ENCODE results near the gene IFITM1. TPM values are rescaled to one million over a fixed set of nuclear protein-coding genes. Genes with fewer than 3 reads are reported as not detected.
A peak's percentile ranks its signal among the peaks of the same experiment; 100 is the strongest.

The IFITM1 gene
- total RNA-seq, 3 donors from 2014 or later = 99.3 to 144 (median 120) TPM

DNA sequence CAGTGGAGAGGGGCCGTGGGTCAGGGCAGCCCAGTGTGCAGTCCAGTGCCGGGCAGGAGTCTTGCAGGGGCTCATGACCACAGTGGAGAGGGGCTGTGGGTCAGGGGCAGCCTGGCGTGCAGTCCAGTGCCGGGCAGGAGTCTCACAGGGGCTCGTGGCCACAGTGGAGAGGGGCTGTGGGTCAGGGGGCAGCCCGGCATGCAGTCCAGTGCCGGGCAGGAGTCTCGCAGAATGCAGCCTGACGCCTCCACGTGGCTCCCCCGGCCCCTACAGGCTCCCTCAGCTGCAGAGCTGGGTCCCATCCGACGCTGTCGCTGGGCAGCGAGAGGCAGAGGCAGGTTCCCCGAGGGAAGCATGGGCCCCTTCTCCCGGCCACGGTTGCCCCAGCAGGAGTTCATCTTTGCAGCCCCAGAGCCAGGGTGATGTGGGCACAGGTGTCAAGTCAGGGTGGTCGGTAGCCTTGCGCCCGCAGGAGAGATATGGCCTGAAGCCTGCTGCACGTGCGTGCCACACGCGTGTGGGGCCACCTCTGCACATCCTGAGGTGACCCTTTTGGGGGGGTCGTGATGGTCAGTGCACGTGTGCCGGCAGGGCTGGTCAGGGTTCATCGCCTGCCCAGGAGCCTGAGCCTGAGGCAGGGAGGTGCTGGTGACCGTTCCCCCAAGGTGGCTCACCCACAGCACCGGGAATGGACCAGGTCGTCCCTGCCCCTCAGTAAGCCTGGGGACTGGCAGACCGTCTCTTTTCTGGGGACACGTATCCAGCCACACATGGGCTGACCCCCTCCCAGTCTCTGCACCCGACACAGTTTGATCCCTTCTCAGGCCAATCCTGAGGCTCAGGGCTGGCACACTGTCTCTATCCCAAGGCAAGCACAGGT, 17.4 kb upstream of the IFITM1 start:
- no peaks in the 10 kb centered on the region for H3K36me3 Mint-ChIP-seq (ENCODE audit: insufficient read depth)
- H3K9me3 Mint-ChIP-seq = no peaks in the 10 kb centered on the region
- DNase-seq (peak; percentile 4), ATAC-seq (no peak)
- no peak overlapping the region for H3K4me3 Mint-ChIP-seq
- H3K4me1 Mint-ChIP-seq (ENCODE audit: low read depth) = peaks cover 27% of the 10 kb centered on the region
- H3K27me3 Mint-ChIP-seq (ENCODE audit: low read depth) = peaks cover 8% of the 10 kb centered on the region

- Mint-ChIP-seq H3K27me3 (ENCODE audit: low read depth) (peaks cover 8% of the 10 kb centered on the region), H3K4me3 (no peak overlapping the region), H3K4me1 (ENCODE audit: low read depth) (peaks cover 27% of the 10 kb centered on the region), H3K9me3 (no peaks in the 10 kb centered on the region), H3K36me3 (ENCODE audit: insufficient read depth) (no peaks in the 10 kb centered on the region)
- peak in 1 of 2 donors; percentile 20 for ATAC-seq
- DNase-seq = peak; percentile 4
Measured at GRCh38 chr11:297051-297585, 16.7 kb upstream of the IFITM1 start.

DNA sequence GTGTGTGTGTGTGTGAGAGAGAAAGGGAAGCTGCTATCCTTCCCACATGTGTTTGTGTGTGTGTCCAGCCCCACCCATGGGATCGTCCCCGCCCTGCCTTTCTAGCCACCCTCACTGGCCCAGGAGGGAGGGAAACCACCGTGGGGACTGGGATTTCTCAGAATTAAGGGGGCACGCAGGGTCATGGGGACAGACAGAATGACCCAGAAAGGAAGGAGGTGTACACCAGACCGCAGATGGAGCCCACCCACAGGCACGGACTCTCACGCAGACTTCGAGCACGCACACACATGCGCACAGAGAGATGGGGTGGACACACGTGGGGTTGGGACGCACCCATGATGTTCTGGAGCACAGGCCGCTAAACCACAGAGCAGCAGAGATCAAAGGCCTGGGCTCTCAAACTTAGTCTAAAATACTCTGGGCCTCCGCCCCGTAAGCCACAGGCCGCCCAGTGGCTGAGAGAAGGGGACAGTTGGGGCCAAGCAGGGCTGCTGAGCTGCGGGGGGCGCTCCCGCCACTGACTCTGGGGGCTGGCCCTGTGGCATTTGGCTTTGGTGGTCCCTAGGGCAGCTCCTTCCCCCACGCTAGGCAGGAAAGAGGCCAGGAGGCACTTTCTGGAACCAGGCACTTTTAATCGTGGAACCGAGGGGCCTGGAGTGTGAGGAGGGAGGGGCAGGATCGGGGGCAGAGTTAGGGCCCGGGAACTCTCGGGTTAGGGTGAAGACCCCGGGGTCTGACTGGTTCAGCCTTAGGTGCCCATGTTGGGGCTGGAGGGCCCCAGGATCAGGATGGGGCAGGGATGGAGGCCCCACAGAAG, 16.0 kb upstream of the IFITM1 start:
- Mint-ChIP-seq H3K4me3 (no peak overlapping the region), H3K27me3 (ENCODE audit: low read depth) (peaks cover 8% of the 10 kb centered on the region), H3K4me1 (ENCODE audit: low read depth) (peaks cover 32% of the 10 kb centered on the region), H3K9me3 (no peaks in the 10 kb centered on the region), H3K36me3 (ENCODE audit: insufficient read depth) (no peaks in the 10 kb centered on the region)
- peak; percentile 19 for DNase-seq
- peak; percentile 23 to 38 for ATAC-seq

DNA sequence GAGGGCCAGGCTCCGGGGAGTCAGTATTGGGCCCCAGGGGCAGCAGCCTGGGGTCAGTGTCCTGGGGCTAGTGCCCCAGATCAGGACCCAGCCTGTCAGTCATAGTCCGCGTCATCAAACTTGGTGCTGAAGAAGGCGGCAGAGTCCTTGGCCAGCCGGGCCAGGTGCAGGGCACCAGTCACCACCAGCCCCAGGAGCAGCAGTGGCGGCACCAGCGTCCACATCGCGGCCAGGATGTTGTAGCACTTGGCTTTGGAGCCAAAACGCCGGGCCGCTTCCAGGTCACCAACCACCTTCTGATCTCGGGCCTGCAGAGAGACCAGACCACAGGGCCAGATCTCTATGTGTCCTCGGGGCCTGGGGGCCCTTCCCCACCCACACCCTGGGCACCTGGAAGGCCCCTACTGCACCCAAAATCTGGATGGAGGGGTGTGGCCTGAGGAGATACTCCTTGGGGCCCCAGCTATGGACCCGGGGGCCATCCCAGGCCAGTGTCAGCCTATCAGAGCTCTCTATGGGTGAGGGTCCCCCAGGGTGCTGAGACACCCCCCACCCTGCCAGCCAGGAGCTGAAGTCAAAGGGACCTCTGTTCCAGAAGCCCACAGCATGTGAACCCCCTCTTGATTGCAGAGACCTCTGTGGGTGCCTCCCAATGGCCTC, 15.3 kb upstream of the IFITM1 start:
- Mint-ChIP-seq H3K27me3 (ENCODE audit: low read depth) (peaks cover 8% of the 10 kb centered on the region), H3K4me3 (no peak overlapping the region), H3K36me3 (ENCODE audit: insufficient read depth) (no peaks in the 10 kb centered on the region), H3K4me1 (ENCODE audit: low read depth) (peaks cover 37% of the 10 kb centered on the region), H3K9me3 (no peaks in the 10 kb centered on the region)
- no peak for ATAC-seq
- DNase-seq = peak; percentile 19

DNA sequence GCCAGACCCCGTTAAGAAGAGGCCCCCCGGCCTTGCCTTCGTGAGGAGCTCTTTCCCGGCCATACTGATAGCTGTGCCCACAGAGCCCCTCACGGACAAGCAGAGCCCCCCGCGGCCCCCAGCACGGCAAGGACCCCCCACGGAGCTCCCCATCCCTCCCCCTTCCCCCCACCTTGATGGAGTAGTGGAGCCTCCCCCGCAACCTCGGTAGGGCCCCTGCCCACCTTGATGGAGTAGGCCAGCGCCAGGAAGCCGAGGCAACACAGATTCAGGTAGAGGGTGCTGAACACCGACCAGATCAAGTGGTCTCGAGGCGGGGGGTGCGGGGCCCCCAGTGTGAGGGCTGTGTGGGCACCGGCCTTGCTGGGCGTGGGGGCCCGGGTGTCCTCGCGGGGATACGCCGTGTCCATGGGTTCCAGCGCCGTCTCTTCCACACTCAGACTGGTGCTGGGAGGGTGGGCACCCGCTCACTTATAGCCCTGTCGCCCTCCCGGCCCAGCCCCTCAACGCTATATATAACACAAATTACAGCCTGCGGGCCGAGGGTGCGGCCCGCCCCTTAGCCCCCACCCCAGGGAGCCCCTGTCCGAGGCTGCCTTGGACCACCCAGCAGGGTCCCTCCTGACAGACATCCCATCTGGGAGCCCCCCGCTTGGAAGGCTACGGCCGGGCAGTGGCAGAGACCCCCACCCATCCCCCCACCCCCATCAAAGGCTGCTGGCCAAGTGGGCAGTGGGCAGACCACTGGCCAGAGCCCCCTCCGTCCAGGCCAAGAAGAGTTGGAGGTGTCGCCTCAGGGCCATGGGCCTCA, 14.6 kb upstream of the IFITM1 start, which contains the start of gene IFITM5:
TSS of gene IFITM5 (minus strand) at position 446 of the 811 bp plus-strand sequence. CDS start at position 410, 36 bp downstream.
- peaks cover 39% of the 10 kb centered on the region for H3K4me1 Mint-ChIP-seq (ENCODE audit: low read depth)
- DNase-seq = peak; percentile 11

GRCh38 chr11:299951-300735, 13.7 kb upstream of the IFITM1 start:
- H3K27me3 Mint-ChIP-seq (ENCODE audit: low read depth) = peaks cover 8% of the 10 kb centered on the region
- H3K36me3 Mint-ChIP-seq (ENCODE audit: insufficient read depth) = no peaks in the 10 kb centered on the region
- ATAC-seq = peak in 1 of 2 donors; percentile 24
- no peak for DNase-seq
- H3K4me3 Mint-ChIP-seq = no peak overlapping the region
- peaks cover 42% of the 10 kb centered on the region for H3K4me1 Mint-ChIP-seq (ENCODE audit: low read depth)
- no peaks in the 10 kb centered on the region for H3K9me3 Mint-ChIP-seq

More for the DNA sequence above, 14.6 kb upstream of the IFITM1 start, which contains the start of gene IFITM5:
- H3K36me3 Mint-ChIP-seq (ENCODE audit: insufficient read depth) = no peaks in the 10 kb centered on the region
- H3K27me3 Mint-ChIP-seq (ENCODE audit: low read depth) = peaks cover 8% of the 10 kb centered on the region
- no peaks in the 10 kb centered on the region for H3K9me3 Mint-ChIP-seq
- H3K4me3 Mint-ChIP-seq = no peak within 1 kb of the TSS
- ATAC-seq = no peak

DNA sequence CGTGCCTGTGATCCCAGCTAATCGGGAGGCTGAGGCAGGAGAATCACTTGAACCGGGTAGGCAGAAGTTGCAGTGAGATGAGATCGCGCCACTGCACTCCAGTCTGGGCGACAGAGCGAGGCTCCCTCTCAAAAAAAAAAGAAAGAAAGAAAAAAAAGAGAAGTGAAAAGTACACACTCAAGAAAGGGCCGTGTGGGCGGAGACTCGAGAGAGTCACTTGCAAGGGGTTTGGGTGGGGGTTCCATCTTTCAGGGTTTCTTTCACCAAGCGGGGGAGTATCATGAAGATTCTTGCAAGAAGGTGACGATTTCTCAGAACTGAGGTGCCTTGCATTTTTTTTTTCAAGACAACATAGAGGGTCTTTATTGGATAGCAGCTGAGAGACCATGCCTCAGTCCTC, 10.5 kb upstream of the IFITM1 start:
- Mint-ChIP-seq H3K36me3 (ENCODE audit: insufficient read depth) (no peaks in the 10 kb centered on the region), H3K27me3 (ENCODE audit: low read depth) (peaks cover 8% of the 10 kb centered on the region), H3K4me1 (ENCODE audit: low read depth) (peaks cover 45% of the 10 kb centered on the region), H3K4me3 (no peak overlapping the region), H3K9me3 (no peaks in the 10 kb centered on the region)
- no peak for ATAC-seq
- no peak for DNase-seq

DNA sequence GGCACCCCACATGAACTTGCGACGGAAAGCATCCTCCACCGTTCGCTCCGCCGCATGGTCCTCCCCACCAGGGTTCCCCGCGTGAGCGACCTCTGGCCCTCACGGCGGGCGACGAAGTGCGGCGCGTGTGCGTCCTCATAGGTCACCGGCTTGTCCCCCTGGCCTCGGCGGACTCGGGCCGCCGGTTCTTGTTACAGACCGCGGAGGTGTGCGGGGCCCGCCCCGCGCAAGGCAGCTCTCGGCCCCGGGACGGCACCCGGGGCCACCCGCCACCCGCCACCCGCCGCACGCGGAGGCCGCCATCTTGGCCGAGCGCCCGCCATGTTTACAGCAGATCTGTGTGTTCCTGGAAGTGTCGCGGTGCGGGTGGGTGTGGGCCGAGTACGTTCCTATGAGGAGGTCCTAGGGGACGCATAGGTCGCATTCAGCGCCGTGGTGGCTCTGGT, 9.8 kb upstream of the IFITM1 start:
- H3K4me1 Mint-ChIP-seq (ENCODE audit: low read depth) = peaks cover 45% of the 10 kb centered on the region
- H3K9me3 Mint-ChIP-seq = no peaks in the 10 kb centered on the region
- H3K27me3 Mint-ChIP-seq (ENCODE audit: low read depth) = peaks cover 8% of the 10 kb centered on the region
- no peak for ATAC-seq
- DNase-seq = no peak
- H3K36me3 Mint-ChIP-seq (ENCODE audit: insufficient read depth) = no peaks in the 10 kb centered on the region
- no peak overlapping the region for H3K4me3 Mint-ChIP-seq

DNA sequence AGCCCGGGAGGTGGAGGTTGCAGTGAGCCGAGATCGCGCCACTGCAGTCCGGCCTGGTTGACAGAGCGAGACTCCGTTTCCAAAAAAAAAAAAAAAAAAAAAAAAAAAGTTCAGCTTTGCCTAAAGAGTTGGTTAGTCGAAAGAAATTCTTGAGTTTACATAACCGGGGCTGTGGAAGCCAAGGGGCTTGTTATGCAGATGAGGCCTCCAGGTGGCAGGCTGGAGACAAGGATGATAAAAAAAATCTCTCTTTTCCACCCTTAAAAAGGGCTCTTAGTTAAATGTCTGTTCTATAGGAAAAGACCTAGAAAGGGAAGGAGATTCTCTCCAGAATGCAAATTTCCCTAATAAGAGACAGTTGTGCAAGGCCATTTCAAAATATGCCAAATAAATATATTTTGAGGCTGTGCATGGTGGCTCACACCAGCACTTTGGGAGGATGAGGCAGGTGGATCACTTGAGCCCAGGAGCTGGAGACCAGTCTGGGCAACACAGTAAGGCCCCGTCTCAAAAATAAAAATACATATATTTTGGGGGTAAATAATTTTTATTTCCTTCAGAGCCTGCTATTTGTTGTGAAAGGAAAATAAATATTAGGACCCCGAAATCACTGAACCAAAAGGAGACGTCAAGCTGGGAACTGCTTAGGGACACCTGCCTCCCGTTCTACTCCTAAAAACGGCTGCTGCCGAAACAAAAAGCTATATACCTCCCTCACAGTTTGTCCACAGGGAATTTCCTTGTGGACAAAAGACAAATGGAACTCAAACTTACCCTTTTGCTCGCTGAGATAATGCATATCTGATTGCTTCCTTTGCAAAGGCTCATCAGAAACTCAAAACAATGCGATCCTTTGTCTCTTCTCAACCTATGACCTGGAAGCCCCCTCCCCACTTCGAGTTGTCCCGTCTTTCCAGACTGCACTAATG, 8.7 kb upstream of the IFITM1 start:
- ATAC-seq = no peak

DNA sequence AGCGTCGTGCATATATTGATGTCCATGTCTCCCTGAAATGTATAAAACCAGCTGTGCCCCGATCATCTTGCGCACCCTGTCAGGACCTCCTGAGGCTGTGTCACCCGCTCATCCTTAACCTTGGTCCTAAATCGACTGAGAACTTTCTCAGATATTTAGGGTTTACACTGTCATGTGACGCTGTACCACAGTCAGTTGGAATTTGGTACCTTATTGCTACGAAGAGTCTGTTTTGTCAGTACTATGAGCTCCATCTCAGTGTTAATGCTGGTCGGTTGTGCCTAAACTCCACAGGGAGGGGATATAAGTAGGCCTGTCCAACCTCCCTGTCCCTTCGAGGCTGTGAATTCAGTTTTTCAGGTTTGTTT, 8.0 kb upstream of the IFITM1 start:
- Mint-ChIP-seq H3K36me3 (ENCODE audit: insufficient read depth) (peaks cover 4% of the 10 kb centered on the region), H3K4me3 (no peak overlapping the region), H3K9me3 (no peaks in the 10 kb centered on the region), H3K27me3 (ENCODE audit: low read depth) (no peaks in the 10 kb centered on the region), H3K4me1 (ENCODE audit: low read depth) (peaks cover 45% of the 10 kb centered on the region)
- ATAC-seq = no peak
- no peak for DNase-seq

More for the DNA sequence above, 8.7 kb upstream of the IFITM1 start:
- H3K4me1 Mint-ChIP-seq (ENCODE audit: low read depth) = peaks cover 51% of the 10 kb centered on the region
- H3K27me3 Mint-ChIP-seq (ENCODE audit: low read depth) = peaks cover 5% of the 10 kb centered on the region
- no peak overlapping the region for H3K4me3 Mint-ChIP-seq
- H3K9me3 Mint-ChIP-seq = no peaks in the 10 kb centered on the region
- peaks cover 4% of the 10 kb centered on the region for H3K36me3 Mint-ChIP-seq (ENCODE audit: insufficient read depth)
- peak; percentile 59 for DNase-seq

DNA sequence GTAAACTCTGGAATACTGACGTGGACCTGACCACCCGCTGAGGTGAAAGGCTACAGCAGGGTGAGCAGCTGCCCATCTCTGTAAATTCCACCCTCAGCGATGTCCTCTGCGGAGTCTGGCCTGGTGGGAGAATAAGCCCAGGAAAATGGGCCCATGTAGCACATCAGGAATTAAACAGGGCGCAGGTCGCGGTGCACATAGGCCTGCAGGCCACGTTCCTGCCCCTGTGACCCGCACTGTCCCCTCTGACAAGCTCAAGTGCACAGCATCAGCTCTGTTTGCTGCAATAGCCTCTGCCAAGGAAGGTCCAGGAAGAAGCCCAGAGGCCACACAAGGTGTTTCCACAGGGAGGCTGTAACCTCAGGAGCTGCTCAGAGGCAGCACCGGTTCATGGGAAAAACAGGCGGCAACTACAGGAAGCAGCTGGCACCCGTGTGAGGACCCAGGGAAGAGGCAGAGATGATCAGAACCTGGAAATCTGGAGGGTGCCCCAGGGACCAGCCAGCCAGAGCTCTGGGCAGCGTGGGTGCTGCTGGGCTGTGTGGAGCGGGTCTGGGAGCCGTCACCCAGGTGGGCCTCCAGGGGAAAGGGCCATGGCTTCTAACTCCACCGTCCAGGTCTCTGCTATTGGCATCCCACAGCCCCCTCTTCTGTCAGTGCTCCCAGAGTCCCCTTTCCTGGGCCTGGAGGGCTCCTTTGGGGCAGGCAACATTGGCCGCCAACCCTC, 7.0 kb upstream of the IFITM1 start:
- Mint-ChIP-seq H3K4me1 (ENCODE audit: low read depth) (peaks cover 48% of the 10 kb centered on the region), H3K27me3 (ENCODE audit: low read depth) (no peaks in the 10 kb centered on the region)

More for the DNA sequence above, 7.0 kb upstream of the IFITM1 start:
- H3K4me3 Mint-ChIP-seq = peak overlapping the region; percentile 93
- DNase-seq = no peak
- no peaks in the 10 kb centered on the region for H3K9me3 Mint-ChIP-seq
- no peak for ATAC-seq
- H3K36me3 Mint-ChIP-seq (ENCODE audit: insufficient read depth) = peaks cover 4% of the 10 kb centered on the region

Measured in activated T-cell treated with anti-CD3 and anti-CD28 coated beads, Interleukin-2, amount 50 U/mL, for 4 hours (primary cell).